ENCODE data around the gene KIZ.
"Not testable (repeated sequence)": the region's sequence is repeated elsewhere in the genome, so short reads cannot be mapped to it uniquely, and the experiment has no call there.

The KIZ gene

GRCh38 chr20:21167261-21167660, 41.4 kb downstream of the KIZ start:
- H3K18ac ChIP-seq (ENCODE audit: low read depth in 1 of 2, low read length in 2 of 2), result no peak overlapping the region
- H3K9me3 ChIP-seq (ENCODE audit: control insufficient read depth, low read length), result no peaks in the 10 kb centered on the region
- no peak overlapping the region for H2AFZ ChIP-seq (ENCODE audit: low read depth, low read length)
- H3K4me1 ChIP-seq (ENCODE audit: control insufficient read depth, insufficient read depth, low read depth, low read length), result no peaks in the 10 kb centered on the region
- no peak overlapping the region for H3K4me2 ChIP-seq (ENCODE audit: low read length, poor library complexity, severe bottlenecking)
- no peak overlapping the region for H3K9ac ChIP-seq (ENCODE audit: low read length)
- H2BK5ac ChIP-seq (ENCODE audit: low read depth, low read length, poor library complexity, severe bottlenecking), result no peak overlapping the region
- no peaks in the 10 kb centered on the region for H3K27me3 ChIP-seq (ENCODE audit: control insufficient read depth in 1 of 2, insufficient read depth in 1 of 2, low read length in 2 of 2)
- H4K91ac ChIP-seq (ENCODE audit: low read length), result no peak overlapping the region
- no peak overlapping the region for H3K23ac ChIP-seq (ENCODE audit: low read length in 2 of 2)
- no peak overlapping the region for H2BK12ac ChIP-seq (ENCODE audit: low read length in 2 of 2)
- peaks cover 0 to 12% of the 10 kb centered on the region in 2 experiments for H3K36me3 ChIP-seq (ENCODE audit: control insufficient read depth in 1 of 2, insufficient read depth in 2 of 2, low read depth in 1 of 2, low read length in 2 of 2)
- no peaks in the 10 kb centered on the region for H3K79me1 ChIP-seq (replicated peaks; ENCODE audit: low read length, poor library complexity, severe bottlenecking)
- no peak overlapping the region for H2BK15ac ChIP-seq (ENCODE audit: low read depth, poor library complexity, severe bottlenecking)
- no peak for DNase-seq
- no peak overlapping the region for H3K14ac ChIP-seq (ENCODE audit: low read length in 2 of 2)
- 86% methylated on average over 1 of the region's 5 CpGs for WGBS
- H2BK120ac ChIP-seq (ENCODE audit: low read depth, low read length), result no peak overlapping the region
- H3K4ac ChIP-seq (ENCODE audit: low read depth in 1 of 2, low read length in 2 of 2), result no peak overlapping the region
- no peak overlapping the region for H3K27ac ChIP-seq (ENCODE audit: low read length, poor library complexity, severe bottlenecking)
- no peak overlapping the region for H3K4me3 ChIP-seq (ENCODE audit: insufficient read depth in 1 of 2, low read depth in 1 of 2, low read length in 2 of 2)
- no peak overlapping the region for H2AK5ac ChIP-seq (ENCODE audit: low read length, severe bottlenecking)
- H4K8ac ChIP-seq (ENCODE audit: low read length), result no peak overlapping the region

GRCh38 chr20:21168061-21168460, 42.2 kb downstream of the KIZ start:
- not testable (repeated sequence) for H3K27me3 ChIP-seq (ENCODE audit: control insufficient read depth in 1 of 2, insufficient read depth in 1 of 2, low read length in 2 of 2); H3K4me2 ChIP-seq (ENCODE audit: low read length, poor library complexity, severe bottlenecking); H4K91ac ChIP-seq (ENCODE audit: low read length); H3K79me1 ChIP-seq (replicated peaks; ENCODE audit: low read length, poor library complexity, severe bottlenecking); DNase-seq; H3K27ac ChIP-seq (ENCODE audit: low read length, poor library complexity, severe bottlenecking); H3K23ac ChIP-seq (ENCODE audit: low read length in 2 of 2); H3K14ac ChIP-seq (ENCODE audit: low read length in 2 of 2); H2BK120ac ChIP-seq (ENCODE audit: low read depth, low read length); H2AK5ac ChIP-seq (ENCODE audit: low read length, severe bottlenecking); H4K8ac ChIP-seq (ENCODE audit: low read length); H3K9ac ChIP-seq (ENCODE audit: low read length); H3K18ac ChIP-seq (ENCODE audit: low read depth in 1 of 2, low read length in 2 of 2); H2BK15ac ChIP-seq (ENCODE audit: low read depth, poor library complexity, severe bottlenecking); H2AFZ ChIP-seq (ENCODE audit: low read depth, low read length); H3K9me3 ChIP-seq (ENCODE audit: control insufficient read depth, low read length); H3K4ac ChIP-seq (ENCODE audit: low read depth in 1 of 2, low read length in 2 of 2); H3K36me3 ChIP-seq (ENCODE audit: control insufficient read depth in 1 of 2, insufficient read depth in 2 of 2, low read depth in 1 of 2, low read length in 2 of 2); H3K4me3 ChIP-seq (ENCODE audit: insufficient read depth in 1 of 2, low read depth in 1 of 2, low read length in 2 of 2); H2BK12ac ChIP-seq (ENCODE audit: low read length in 2 of 2); H3K4me1 ChIP-seq (ENCODE audit: control insufficient read depth, insufficient read depth, low read depth, low read length); H2BK5ac ChIP-seq (ENCODE audit: low read depth, low read length, poor library complexity, severe bottlenecking)
- WGBS, result no CpG with 5 or more reads among the region's 3 CpGs

- Histone ChIP-seq H3K4me2 (ENCODE audit: low read length, poor library complexity, severe bottlenecking) (no peak overlapping the region), H2BK5ac (ENCODE audit: low read depth, low read length, poor library complexity, severe bottlenecking) (no peak overlapping the region), H3K9me3 (ENCODE audit: control insufficient read depth, low read length) (peaks cover 8% of the 10 kb centered on the region), H3K9ac (ENCODE audit: low read length) (no peak overlapping the region), H3K27me3 (ENCODE audit: control insufficient read depth in 1 of 2, insufficient read depth in 1 of 2, low read length in 2 of 2) (no peaks in the 10 kb centered on the region), H3K18ac (ENCODE audit: low read depth in 1 of 2, low read length in 2 of 2) (no peak overlapping the region), H3K79me1 (replicated peaks; ENCODE audit: low read length, poor library complexity, severe bottlenecking) (no peaks in the 10 kb centered on the region), H3K14ac (ENCODE audit: low read length in 2 of 2) (no peak overlapping the region), H3K23ac (ENCODE audit: low read length in 2 of 2) (no peak overlapping the region), H4K8ac (ENCODE audit: low read length) (no peak overlapping the region), H2BK15ac (ENCODE audit: low read depth, poor library complexity, severe bottlenecking) (no peak overlapping the region), H4K91ac (ENCODE audit: low read length) (no peak overlapping the region), H3K4me3 (ENCODE audit: insufficient read depth in 1 of 2, low read depth in 1 of 2, low read length in 2 of 2) (no peak overlapping the region), H2AK5ac (ENCODE audit: low read length, severe bottlenecking) (no peak overlapping the region), H2BK120ac (ENCODE audit: low read depth, low read length) (no peak overlapping the region), H2BK12ac (ENCODE audit: low read length in 2 of 2) (no peak overlapping the region), H3K4me1 (ENCODE audit: control insufficient read depth, insufficient read depth, low read depth, low read length) (no peaks in the 10 kb centered on the region), H2AFZ (ENCODE audit: low read depth, low read length) (no peak overlapping the region), H3K36me3 (ENCODE audit: control insufficient read depth in 1 of 2, insufficient read depth in 2 of 2, low read depth in 1 of 2, low read length in 2 of 2) (no peaks in the 10 kb centered on the region), H3K4ac (ENCODE audit: low read depth in 1 of 2, low read length in 2 of 2) (no peak overlapping the region), H3K27ac (ENCODE audit: low read length, poor library complexity, severe bottlenecking) (no peak overlapping the region)
- 98% methylated on average over 2 of the region's 2 CpGs for WGBS
- no peak for DNase-seq
These were observed 46.7 kb downstream of the KIZ start for GRCh38 chr20:21172626-21173025.

DNA sequence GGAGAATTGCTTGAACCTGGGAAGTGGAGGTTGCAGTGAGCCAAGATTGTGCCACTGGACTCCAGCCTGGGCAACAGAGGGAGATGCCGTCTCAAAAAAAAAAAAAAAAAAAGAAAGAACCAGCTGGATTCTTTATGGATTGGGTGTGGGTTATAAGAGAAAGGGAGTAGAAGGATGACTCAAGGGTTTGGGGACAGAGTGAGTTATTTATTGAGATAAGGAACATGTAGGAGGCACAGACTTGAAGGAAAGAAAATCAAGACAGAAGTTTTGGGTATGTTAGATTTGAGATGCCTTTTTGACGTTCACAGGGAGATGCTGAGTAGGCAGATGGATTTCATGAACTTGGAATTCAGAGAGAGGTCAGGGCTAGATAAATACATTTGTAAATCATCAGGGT, 47.6 kb downstream of the KIZ start:
- H3K27ac ChIP-seq (ENCODE audit: low read length, poor library complexity, severe bottlenecking), result no peak overlapping the region
- no peak overlapping the region for H2BK5ac ChIP-seq (ENCODE audit: low read depth, low read length, poor library complexity, severe bottlenecking)
- H3K4me3 ChIP-seq (ENCODE audit: insufficient read depth in 1 of 2, low read depth in 1 of 2, low read length in 2 of 2), result no peak overlapping the region
- no peak overlapping the region for H3K4ac ChIP-seq (ENCODE audit: low read depth in 1 of 2, low read length in 2 of 2)
- no peak overlapping the region for H3K23ac ChIP-seq (ENCODE audit: low read length in 2 of 2)
- peaks cover 14% of the 10 kb centered on the region for H3K9me3 ChIP-seq (ENCODE audit: control insufficient read depth, low read length)
- WGBS, result 74% methylated on average over 2 of the region's 2 CpGs
- no peak overlapping the region for H4K91ac ChIP-seq (ENCODE audit: low read length)
- peak overlapping the region; percentile 58 for H3K9ac ChIP-seq (ENCODE audit: low read length)
- H3K27me3 ChIP-seq (ENCODE audit: control insufficient read depth in 1 of 2, insufficient read depth in 1 of 2, low read length in 2 of 2), result no peaks in the 10 kb centered on the region
- no peak overlapping the region for H3K14ac ChIP-seq (ENCODE audit: low read length in 2 of 2)
- no peaks in the 10 kb centered on the region for H3K36me3 ChIP-seq (ENCODE audit: control insufficient read depth in 1 of 2, insufficient read depth in 2 of 2, low read depth in 1 of 2, low read length in 2 of 2)
- H3K4me1 ChIP-seq (ENCODE audit: control insufficient read depth, insufficient read depth, low read depth, low read length), result no peaks in the 10 kb centered on the region
- H2BK120ac ChIP-seq (ENCODE audit: low read depth, low read length), result no peak overlapping the region
- H3K4me2 ChIP-seq (ENCODE audit: low read length, poor library complexity, severe bottlenecking), result no peak overlapping the region
- H3K79me1 ChIP-seq (replicated peaks; ENCODE audit: low read length, poor library complexity, severe bottlenecking), result no peaks in the 10 kb centered on the region
- H3K18ac ChIP-seq (ENCODE audit: low read depth in 1 of 2, low read length in 2 of 2), result no peak overlapping the region
- no peak overlapping the region for H2AK5ac ChIP-seq (ENCODE audit: low read length, severe bottlenecking)
- H2AFZ ChIP-seq (ENCODE audit: low read depth, low read length), result no peak overlapping the region
- no peak for DNase-seq
- H4K8ac ChIP-seq (ENCODE audit: low read length), result no peak overlapping the region
- H2BK12ac ChIP-seq (ENCODE audit: low read length in 2 of 2), result no peak overlapping the region
- no peak overlapping the region for H2BK15ac ChIP-seq (ENCODE audit: low read depth, poor library complexity, severe bottlenecking)

Measured in mesenchymal stem cell (in vitro differentiated cells and primary cell).